GM12891 (cell line): ENCODE data around the gene MICAL3.

Source experiments
- POLR2A ChIP-seq: IDR thresholded peaks from 2 replicates; pipeline ENCODE4 v1.6.1; 2011; ENCODE audit warnings: low read depth, low read length, control low read depth
- POLR2AphosphoS5 ChIP-seq: IDR thresholded peaks from 2 replicates; pipeline ENCODE4 v1.6.1; 2011; ENCODE audit warnings: low read depth, low read length, control low read depth
- TAF1 ChIP-seq: IDR thresholded peaks from 2 replicates; pipeline ENCODE4 v1.6.1; 2011; ENCODE audit warnings: low read depth, low read length, control low read depth

DNA sequence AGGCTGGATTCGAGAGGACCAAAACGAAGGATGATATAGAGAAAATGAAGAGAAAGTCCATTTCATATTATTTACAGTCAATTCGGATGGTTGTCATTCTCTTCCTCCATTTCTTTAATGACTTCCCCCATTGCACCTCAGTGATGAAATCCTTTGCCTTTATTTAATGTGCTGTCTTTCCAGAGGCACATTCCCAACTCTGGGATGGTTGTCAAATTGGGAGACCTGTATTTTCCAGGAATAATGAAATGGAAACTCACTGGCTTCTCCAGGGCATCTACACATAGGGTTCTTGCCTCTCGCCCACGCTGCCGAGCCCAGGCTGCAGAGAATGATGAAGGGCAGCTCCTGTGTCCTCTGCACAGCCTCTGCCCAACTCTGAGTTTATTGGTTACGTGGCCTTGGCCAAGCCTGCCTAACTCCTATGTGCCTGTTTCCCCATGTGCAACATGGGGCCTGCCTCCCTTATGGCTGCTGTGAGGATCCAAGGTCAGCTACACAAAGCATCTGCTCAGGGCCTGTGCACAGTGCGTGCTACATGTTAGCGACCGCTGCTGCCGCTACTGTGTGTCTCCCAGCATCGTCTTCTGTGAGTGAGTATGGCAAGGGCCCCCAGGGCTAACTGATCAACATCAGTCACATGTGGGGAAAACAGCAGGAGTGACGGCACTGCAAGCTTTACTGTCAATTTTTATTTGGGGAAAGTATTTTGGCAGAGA is 168.6 kb downstream of the MICAL3 start:
- TF ChIP-seq TAF1 = no peak
- TF ChIP-seq POLR2AphosphoS5 = no peak
- no peak for TF ChIP-seq POLR2A
